ENCODE data around the gene SULT1A1. TPM values are rescaled to one million over a fixed set of nuclear protein-coding genes. Genes with fewer than 3 reads are reported as not detected.
A peak's percentile ranks its signal among the peaks of the same experiment; 100 is the strongest.
"Not testable (repeated sequence)": the region's sequence is repeated elsewhere in the genome, so short reads cannot be mapped to it uniquely, and the experiment has no call there.

The SULT1A1 gene
- 15.5 TPM for total RNA-seq
- long read RNA-seq, transcript SULT1A1-201 (8 exons, 1,162 nt), result major isoform, 17 of 24 reads
- long read RNA-seq, partial matches to known transcripts, result 1 of 24 reads
- long read RNA-seq, other reads (novel, unspliced or antisense), result 3 of 24 reads

DNA sequence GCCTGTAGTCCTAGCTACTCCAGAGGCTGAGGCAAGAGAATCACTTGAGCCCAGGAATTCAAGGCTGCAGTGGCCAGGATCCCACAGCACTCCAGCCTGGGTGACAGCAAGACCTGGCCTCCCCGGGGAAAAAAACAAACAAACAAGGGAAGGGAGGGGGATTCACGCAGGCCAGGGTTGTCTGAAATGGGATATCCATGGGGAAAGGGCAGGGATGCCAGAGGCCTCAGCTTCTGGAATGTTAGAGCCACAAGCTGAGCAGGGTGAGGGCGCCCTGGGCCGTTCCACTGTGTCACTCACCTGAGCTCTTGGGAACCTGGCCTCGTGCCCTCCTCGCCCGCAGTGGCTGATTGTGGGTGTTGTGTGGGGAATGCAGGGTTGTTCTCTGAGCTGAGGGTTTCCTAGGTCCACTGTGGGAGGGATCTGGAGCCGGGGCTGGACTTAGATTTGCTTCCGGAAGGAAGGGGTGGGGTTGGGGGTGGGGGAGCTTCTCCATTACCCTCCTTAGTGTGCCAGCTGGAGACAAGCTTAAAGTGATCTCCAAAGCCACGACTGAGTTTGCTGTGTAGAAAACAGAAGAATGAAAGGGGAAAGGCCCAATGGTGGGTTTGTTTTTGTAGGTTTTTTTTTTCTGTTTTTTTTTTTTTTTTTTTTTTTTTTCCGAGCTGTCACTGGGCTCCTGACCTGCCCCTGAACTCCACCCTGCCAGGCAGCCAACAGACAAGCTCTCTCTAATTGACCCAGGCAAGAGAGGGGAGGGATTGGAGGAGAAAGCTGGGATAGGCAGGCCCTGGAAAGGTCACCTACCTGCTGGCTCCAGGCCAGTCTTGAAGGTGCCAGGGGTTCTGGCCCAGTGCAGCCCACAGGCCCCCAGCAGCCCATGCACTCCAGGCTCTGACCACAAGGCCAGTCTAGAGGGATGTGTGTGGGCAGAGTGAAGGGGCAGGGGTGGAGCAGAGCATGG, at the start of gene SULT1A1:
Gene SULT1A1, minus strand, starts transcription at position 414 of the 964 bp plus-strand sequence. CDS start 1,189 bp downstream, outside the sequence.
- ATAC-seq (peak; percentile 83), DNase-seq (peak; percentile 76)
- intact Hi-C loops (cut with micrococcal nuclease), result no loop called here

DNA sequence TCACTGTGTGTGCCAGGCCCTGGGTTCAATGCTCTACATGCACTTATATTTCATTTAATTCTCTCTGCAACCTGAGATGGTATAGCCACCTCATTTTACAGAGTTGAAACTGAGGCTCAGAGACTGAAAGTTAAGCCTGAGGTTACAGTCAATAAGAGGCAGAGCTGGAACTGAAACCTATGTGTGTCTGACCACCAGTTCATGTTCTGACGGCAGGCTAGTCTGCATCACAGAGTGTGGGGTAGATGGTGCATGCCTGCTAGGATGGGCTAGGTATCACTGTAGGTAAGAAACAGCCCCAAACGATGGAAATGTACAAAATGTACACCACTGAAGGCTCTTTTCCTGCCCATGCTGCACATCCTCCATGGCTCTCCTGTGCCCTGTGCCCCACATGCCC, 30.1 kb upstream of the SULT1A1 start:
- ATAC-seq; intact Hi-C loops (cut with micrococcal nuclease); DNase-seq: not testable (repeated sequence)

DNA sequence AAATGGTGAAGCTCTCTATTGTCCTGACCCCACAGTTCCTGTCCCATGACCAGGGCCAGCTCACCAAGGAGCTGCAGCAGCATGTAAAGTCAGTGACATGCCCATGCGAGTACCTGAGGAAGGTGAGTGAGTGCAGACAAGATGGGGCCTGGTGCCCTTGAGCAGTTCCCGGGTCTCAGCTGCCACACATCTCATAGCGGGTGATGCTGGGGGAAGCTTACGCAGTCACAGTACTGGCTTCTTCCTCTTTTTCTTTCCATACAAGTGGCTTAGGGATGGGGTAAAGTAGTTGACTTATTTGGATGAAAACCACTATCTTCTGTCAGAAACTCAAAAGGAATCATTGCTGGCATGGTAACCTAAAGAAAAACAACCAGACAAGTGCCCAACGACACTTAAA, 28.5 kb upstream of the SULT1A1 start:
- intact Hi-C loops (cut with micrococcal nuclease); ATAC-seq; DNase-seq: not testable (repeated sequence)

DNA sequence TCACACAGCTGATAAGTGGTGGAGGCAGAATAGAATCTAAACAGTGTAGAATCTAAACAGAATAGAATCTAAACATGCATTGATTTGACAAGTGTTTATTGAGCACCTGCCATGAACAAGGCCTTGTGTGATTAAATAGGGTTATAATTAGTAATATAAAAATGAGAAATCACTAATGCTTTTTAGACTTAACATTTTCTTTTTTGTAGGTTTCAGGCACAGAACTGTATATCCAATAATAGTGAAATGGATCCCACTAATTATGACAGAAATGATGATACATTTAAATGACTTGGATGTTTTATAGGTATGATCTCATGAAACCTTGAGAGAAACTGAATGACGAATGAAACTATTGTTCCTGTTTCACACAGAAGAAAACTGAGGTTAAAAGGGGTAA, 27.9 kb upstream of the SULT1A1 start, which contains the start of gene NPIPB8:
Gene NPIPB8, plus strand, starts transcription at position 301 of the 400 bp plus-strand sequence. CDS start 296 bp downstream, outside the sequence.
- DNase-seq; ATAC-seq; intact Hi-C loops (cut with micrococcal nuclease): not testable (repeated sequence)

DNA sequence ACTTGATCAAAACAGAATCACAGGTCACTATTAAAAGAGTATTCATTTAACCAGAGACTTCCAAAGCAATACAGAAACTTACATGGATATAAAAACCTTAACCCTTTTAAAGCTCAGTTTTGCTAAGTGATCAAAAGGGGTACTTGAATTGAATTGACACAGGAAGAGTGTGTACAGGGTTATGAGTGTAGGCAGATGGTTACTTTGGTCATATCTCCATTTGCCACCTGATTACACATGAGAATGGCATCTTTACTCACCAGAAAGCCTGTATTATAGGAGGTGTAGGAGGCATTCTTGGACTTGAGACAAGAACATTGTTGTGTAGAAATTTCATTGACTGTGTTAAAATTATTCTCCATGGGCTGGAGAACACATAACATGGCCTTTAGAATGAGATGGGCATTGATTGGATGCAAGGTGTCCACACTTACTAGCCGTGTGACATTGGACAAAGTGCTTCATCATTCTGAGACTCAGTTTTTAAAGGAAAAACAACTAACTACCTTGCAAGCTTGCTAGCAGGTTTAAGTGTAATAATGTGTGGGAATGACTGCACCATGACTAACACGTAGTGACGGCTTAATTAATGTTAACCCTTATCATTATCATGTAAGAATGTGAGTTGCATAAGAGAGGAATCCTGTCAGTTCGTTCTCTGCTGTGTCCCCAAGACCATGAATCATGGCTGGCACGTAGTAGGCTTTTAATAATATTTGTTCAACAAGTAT, 26.4 kb upstream of the SULT1A1 start:
- intact Hi-C loops (cut with micrococcal nuclease); ATAC-seq; DNase-seq: not testable (repeated sequence)

DNA sequence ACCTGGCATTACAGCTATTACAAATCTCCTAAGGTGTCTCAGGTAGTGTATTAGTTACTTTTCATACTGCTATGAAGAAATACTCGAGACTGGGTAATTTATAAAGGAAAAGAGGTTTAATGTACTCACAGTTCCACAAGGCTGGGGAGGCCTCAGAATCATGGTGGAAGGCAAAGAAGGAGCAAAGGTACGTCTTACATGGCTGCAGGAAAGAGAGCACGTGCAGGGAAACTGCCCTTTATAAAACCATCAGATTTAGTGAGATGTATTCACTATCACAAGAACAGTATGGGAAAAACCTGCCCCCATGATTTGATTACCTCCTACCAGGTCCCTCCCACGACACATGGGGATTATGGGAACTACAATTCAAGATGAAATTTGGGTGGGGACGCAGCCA, 21.1 kb upstream of the SULT1A1 start:
- DNase-seq; intact Hi-C loops (cut with micrococcal nuclease); ATAC-seq: not testable (repeated sequence)

DNA sequence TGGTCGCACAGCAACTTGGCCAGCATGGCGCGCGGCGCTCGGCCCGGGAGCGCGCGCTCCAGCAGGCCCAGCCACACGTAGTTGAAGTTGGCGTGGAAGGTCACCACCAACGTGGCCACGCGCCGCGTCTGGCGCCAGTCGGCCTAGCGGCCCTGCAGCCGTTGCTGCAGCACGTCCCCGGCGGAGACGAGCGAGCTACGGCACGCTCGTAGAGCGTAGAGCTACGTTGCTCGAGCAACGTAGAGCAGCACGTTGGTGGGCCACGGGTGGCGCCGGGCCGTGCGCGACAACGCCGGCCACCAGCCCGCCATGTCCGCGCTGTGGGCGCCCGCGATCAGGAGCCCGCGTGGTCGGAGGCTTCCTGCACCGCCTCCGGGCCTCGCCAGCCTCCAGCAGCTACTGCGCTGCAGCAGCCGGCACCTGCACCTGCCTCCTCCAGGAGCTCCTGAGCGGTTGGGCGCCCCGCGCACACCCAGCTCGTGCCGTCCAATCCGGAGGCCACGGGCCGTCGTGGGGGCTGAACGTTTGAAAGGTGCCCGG, 13.4 kb upstream of the SULT1A1 start:
- peak; percentile 90 for ATAC-seq
- DNase-seq, result peak; percentile 63
- intact Hi-C loops (cut with micrococcal nuclease), result no loop called here

DNA sequence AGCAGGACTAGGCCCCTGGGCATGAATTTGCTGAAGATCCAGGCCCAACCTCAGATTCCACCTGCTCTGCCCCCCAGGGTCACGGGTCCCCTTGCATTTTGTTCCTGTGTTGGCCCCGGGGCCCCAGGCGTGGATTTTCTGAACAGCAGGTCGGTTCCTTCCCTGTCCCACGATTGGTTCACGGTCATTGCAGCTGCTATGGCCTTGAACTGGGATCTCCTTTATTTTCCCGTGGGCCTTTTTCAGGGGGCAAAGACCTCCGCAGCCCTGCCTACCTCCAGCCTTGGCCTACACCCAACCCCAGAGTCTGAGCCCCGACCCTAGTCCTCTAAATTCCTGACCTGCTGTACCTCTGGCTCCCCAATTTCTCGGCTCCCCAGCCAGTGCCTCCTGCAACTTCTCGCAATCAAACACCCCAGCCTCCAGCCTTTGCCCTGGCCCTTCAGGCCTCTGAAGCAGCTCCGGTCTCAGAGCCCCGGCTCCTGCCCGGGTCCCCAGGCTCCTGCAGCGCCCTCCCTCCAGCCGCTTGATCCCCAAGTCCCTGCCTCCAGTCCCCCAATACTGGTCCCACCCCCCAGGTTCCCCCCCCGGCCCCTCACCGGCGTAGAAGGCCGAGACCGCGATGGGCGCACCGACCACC, 12.8 kb upstream of the SULT1A1 start:
- DNase-seq; intact Hi-C loops (cut with micrococcal nuclease): not testable (repeated sequence)
- ATAC-seq, result peak; percentile 44

DNA sequence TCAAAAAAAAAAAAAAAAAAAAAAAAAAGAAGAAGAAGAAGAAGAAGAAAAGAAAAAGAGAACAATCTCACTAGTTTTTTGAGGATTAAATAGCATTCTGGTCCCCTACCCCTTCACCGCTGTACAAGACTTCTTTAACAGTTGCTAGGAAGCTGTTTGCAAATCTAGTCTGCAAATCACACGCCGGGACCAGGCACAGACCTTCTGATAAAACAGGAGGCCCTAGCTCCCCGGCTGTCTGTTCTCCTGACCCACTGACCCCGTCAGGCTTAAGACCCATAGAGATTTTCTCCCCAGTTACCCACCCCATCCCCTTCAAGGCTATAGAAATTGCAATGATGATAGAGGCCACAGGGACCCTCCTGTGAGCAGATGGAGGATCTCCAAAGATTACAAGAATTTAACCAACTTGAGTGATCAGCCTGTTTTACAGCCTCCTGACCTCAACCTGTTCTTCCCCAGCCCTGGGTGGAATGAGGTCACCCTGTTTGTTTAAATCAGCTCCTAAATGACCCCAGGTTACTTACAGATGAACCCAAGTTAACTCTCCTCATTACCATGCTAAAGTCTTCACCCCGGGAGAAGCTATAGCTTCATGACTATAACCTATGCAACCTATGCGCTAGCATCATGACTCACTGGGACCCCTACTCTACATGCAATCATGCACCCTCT, 11.8 kb upstream of the SULT1A1 start:
- intact Hi-C loops (cut with micrococcal nuclease), result no loop called here
- DNase-seq (no peak), ATAC-seq (no peak)

DNA sequence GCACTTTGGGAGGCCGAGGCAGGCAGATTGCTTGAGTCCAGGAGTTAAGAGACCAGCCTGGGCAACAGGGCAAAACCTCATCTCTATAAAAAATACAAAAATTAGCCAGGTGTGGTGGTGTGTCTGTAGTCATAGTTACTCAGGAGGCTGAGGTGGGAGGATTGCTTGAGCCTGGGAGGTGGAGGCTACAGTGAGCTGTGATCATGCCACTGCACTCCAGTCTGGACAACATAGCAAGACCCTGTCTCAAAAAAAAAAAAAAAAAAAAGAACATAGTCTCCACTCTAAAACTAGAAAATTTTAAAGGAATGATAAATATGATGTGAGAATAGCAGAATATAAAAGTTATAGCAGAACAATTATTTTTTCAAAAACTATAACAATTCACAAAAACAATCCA, 10.5 kb upstream of the SULT1A1 start:
- DNase-seq; intact Hi-C loops (cut with micrococcal nuclease); ATAC-seq: not testable (repeated sequence)

DNA sequence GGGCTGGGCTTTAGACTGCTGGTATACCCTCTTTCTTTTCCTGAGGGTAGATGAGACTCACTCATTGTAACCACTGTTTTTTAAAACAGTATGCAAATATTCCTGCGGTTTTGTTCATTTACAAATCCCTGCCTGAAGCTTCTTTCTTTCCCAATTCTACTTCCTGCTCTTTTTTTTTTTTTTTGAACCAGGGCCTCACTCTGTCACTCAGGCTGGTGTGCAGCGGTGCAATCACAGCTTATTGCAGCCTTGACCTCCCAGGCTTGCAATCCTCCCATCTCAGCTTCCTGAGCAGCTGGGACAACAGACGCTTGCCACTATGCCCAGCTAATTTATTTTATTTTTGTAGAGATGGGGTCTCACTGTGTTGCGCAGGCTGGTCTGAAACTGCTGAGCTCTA, 8.0 kb upstream of the SULT1A1 start:
- DNase-seq, result no peak
- ATAC-seq, result no peak
- intact Hi-C loops (cut with micrococcal nuclease), result no loop called here

DNA sequence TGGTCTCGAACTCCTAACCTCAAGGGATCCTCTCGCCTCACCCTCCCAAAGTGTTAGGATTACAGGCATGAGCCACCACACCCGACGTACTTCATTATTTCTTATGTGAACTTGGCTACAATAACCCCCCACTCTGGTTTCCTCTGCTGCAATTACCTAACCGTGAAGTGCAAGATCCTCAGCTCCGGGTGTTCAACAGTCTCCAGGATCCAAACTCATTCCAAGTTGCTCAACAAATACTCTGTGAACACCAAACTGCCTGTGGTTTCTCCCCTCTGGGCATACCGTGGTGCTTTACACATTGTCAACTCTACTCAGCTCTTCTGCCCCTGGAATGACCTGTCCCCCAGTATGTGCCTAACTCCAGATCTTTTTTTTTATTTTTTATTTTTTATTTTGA, 6.8 kb upstream of the SULT1A1 start:
- DNase-seq (no peak), ATAC-seq (no peak)
- intact Hi-C loops (cut with micrococcal nuclease), result no loop called here

DNA sequence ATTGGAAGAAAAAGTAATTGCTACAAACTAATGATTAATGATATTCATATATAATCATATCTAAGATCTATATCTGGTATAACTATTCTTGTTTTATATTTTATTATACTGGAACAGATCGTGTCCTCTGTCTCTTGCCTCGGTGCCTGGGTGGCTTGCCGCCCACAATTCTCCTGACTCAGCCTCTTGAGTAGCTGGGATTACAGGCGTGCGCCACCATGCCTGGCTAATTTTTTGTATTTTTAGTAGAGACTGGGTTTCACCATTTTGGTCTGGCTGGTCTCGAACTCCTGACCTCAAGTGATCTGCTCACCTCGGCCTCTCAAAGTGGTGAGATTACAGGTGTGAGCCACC, 6.4 kb upstream of the SULT1A1 start:
- DNase-seq; intact Hi-C loops (cut with micrococcal nuclease); ATAC-seq: not testable (repeated sequence)

DNA sequence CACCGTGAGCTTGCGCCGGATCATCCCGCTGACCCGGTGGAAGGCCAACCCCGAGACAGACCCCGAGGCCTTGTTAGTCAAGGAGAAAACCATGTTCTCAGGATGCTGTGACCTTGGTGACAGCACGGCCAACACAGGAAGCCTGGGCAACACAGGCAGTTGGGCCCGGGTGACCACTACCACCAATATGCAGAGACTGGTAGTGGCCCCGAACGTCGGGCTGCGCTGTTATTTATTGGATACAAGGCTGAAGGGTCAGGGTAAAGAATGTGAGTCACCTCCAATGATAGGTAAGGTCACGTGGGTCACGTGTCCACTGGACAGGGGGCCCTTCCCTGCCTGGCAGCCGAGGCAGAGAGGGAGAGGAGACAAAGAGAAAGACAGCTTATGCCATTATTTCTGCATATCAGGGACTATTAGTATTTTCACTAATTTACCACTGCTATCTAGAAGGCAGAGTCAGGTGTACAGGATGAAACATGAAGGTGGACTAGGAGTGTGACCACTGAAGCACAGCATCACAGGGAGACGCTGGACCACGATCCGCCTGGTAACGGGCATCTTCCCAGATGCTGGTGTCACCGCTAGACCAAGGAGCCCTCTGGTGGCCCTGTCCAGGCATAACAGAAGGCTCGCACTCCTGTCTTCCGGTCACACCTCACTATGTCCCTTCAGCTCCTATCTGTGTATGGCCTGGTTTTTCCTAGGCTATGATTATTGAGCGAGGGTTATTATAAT, 5.8 kb upstream of the SULT1A1 start:
- DNase-seq (peak; percentile 77), ATAC-seq (peak; percentile 49)
- intact Hi-C loops (cut with micrococcal nuclease), result not testable (repeated sequence)

DNA sequence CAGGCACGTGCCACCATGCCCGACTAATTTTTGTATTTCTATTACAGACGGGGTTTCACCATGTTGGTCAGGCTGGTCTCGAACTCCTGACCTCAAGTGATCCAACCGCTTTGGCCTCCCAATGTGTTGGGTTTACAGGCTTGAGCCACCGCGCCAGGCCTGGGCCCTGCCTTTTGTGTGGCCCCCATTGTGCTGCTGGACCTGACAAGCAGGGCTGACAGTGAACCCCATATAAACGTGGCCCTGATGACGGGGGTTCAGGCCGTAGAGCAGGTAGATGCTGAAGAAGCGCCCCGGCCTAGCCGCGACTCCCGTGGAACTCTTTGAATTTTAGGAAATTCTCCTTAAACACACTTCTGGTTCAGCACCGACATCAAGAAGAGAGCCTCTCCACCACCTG, 4.7 kb upstream of the SULT1A1 start:
- ATAC-seq; DNase-seq; intact Hi-C loops (cut with micrococcal nuclease): not testable (repeated sequence)

DNA sequence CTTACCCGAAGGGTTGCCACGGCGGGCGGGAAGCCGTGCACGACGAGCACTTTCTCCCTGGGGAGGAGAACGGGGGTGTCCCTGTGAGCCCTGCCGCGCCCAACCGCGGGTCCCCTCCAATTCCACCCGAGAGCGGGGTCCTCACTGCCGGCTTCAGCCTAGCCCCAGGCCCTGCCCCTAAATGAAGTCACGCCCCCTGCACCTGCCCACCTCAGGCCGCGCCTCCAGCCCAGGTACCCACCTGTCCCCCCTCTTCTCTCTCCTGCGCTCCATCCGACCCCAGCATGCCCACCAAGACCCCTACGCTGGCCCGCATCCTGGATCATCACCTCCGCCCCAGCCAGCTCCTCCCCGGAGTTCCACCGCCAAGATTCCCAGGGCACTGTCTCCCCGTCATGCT, 4.1 kb upstream of the SULT1A1 start:
- DNase-seq; intact Hi-C loops (cut with micrococcal nuclease): not testable (repeated sequence)

More for the DNA sequence above, 4.1 kb upstream of the SULT1A1 start:
- ATAC-seq, result not testable (repeated sequence)
